ENCODE measurements around the gene FAM131A. TPM values are rescaled to one million over a fixed set of nuclear protein-coding genes. Genes with fewer than 3 reads are reported as not detected.
A peak's percentile ranks its signal among the peaks of the same experiment; 100 is the strongest.

Gene FAM131A
- total RNA-seq, 2 experiments from 2014 or later = 4.0 to 5.5 TPM

DNA sequence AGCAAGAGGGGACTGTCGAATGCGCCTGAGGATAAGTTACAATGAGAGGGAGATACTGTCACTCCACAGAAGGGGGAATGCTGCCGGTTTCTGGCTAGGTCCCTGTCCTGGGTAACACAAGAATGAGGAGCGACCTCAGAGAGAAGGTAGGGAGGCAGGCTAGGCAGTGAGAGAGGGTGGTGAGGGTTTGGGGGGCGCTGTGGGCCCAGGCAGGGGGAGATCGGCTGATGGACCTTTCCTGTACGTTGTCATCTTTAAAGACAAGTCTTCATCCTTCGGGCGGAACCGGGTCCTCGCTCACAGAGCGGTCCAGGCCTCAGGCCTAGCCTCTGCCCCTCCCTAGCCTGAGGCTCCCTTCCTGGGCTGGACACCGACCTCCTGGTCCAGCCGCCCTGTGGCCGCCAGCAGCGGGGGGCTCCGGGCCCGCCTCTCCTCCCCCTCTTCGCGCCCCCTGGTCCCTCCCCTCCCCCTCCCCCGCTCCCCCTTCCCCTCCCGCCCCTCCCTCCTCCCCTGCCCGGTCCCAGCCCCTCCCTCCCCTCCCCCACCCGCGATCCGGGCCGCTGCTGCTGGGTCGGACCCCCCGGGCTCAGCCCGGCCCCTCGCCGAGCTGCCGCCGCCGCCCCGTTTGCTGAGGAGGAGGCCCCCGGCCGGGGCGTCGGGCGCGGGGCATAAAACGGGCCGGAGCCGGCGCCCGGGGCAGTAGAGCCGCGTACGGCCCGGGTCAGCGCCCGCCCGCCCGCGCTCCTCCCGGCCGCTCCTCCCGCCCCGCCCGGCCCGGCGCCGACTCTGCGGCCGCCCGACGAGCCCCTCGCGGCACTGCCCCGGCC, 42.2 kb downstream of the FAM131A start, which contains the start of gene CHRD:
CHRD (plus strand) TSS at position 697 of the 827 bp plus-strand sequence. CDS start 265 bp downstream, outside the sequence.
- ATAC-seq (no peak), DNase-seq (no peak)
- H3K9me3 Mint-ChIP-seq = no peaks in the 10 kb centered on the region
- H3K27ac Mint-ChIP-seq = no peak within 1 kb of the TSS
- peaks cover 3% of the 10 kb centered on the region for H3K4me1 Mint-ChIP-seq (ENCODE audit: low read depth)
- no peak for TF ChIP-seq CTCF (IDR thresholded peaks at IDR 0.05)
- H3K27me3 Mint-ChIP-seq = peaks cover 50% of the 10 kb centered on the region
- intact Hi-C loops (cut with micrococcal nuclease) = no loop called here
- CTCF ChIA-PET = interaction anchor here (1.2 to 1.5 kb wide), 2 partner anchors 134 to 135 kb away, joined by 3 read pairs; no protein-coding TSS in a partner anchor
- POLR2A ChIA-PET = interaction anchor here (1.5 to 2.0 kb wide), 2 partner anchors 12 to 20 kb away, joined by 4 to 5 read pairs; no protein-coding TSS in a partner anchor
- H3K4me3 Mint-ChIP-seq = peak within 1 kb of the TSS; percentile 35
- H3K36me3 Mint-ChIP-seq (ENCODE audit: low read depth) = no peaks in the 10 kb centered on the region

DNA sequence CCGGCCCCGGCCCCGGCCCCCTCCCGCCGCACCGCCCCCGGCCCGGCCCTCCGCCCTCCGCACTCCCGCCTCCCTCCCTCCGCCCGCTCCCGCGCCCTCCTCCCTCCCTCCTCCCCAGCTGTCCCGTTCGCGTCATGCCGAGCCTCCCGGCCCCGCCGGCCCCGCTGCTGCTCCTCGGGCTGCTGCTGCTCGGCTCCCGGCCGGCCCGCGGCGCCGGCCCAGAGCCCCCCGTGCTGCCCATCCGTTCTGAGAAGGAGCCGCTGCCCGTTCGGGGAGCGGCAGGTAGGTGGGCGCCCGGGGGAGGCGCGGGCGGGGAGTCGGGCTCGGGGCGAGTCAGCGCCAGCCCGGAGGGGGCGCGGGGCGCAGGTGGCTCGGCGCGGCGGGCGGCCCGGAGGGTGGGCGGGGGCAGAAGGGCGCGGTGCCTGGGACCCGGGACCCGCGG, 42.8 kb downstream of the FAM131A start:
- Mint-ChIP-seq H3K36me3 (ENCODE audit: low read depth) (no peaks in the 10 kb centered on the region), H3K4me1 (ENCODE audit: low read depth) (peaks cover 3% of the 10 kb centered on the region), H3K4me3 (no peak overlapping the region), H3K27me3 (peaks cover 50% of the 10 kb centered on the region), H3K9me3 (no peaks in the 10 kb centered on the region), H3K27ac (no peak overlapping the region)
- TF ChIP-seq CTCF (IDR thresholded peaks at IDR 0.05) = no peak
- DNase-seq (peak; percentile 23), ATAC-seq (peak; percentile 37)
- CTCF ChIA-PET = interaction anchor here (1.5 to 2.3 kb wide), 2 partner anchors 8 to 134 kb away, joined by 3 to 12 read pairs; no protein-coding TSS in a partner anchor
- POLR2A ChIA-PET = interaction anchor here (1.5 to 2.0 kb wide), 2 partner anchors 12 to 21 kb away, joined by 4 to 5 read pairs; no protein-coding TSS in a partner anchor
- intact Hi-C loops (cut with micrococcal nuclease) = no loop called here

GRCh38 chr3:184380627-184381260, 43.3 kb downstream of the FAM131A start:
- CTCF ChIA-PET = interaction anchor here (1.5 to 2.3 kb wide), 2 partner anchors 9 to 133 kb away, joined by 3 to 12 read pairs; no protein-coding TSS in a partner anchor
- POLR2A ChIA-PET = interaction anchor here (1.5 to 2.0 kb wide), 2 partner anchors 13 to 22 kb away, joined by 4 to 5 read pairs; no protein-coding TSS in a partner anchor
- Mint-ChIP-seq H3K27me3 (peaks cover 52% of the 10 kb centered on the region), H3K4me3 (peak overlapping the region; percentile 35), H3K4me1 (ENCODE audit: low read depth) (peaks cover 3% of the 10 kb centered on the region), H3K9me3 (no peaks in the 10 kb centered on the region), H3K36me3 (ENCODE audit: low read depth) (no peaks in the 10 kb centered on the region), H3K27ac (no peak overlapping the region)
- no peak for TF ChIP-seq CTCF (IDR thresholded peaks at IDR 0.05)
- intact Hi-C loops (cut with micrococcal nuclease) = no loop called here
- ATAC-seq (peak; percentile 43), DNase-seq (no peak)

GRCh38 chr3:184381261-184382224, 44.1 kb downstream of the FAM131A start:
- peaks cover 52% of the 10 kb centered on the region for H3K27me3 Mint-ChIP-seq
- H3K4me1 Mint-ChIP-seq (ENCODE audit: low read depth) = peaks cover 3% of the 10 kb centered on the region
- no peaks in the 10 kb centered on the region for H3K9me3 Mint-ChIP-seq
- H3K27ac Mint-ChIP-seq = no peak overlapping the region
- ChIA-PET CTCF (interaction anchor here (1.5 to 2.3 kb wide), 2 partner anchors 10 to 133 kb away, joined by 3 to 12 read pairs; no protein-coding TSS in a partner anchor), POLR2A (interaction anchor here (0.6 to 2.0 kb wide), 3 partner anchors 14 to 32 kb away, joined by 3 to 5 read pairs (median 4); no protein-coding TSS in a partner anchor)
- no peak for TF ChIP-seq CTCF (IDR thresholded peaks at IDR 0.05)
- H3K36me3 Mint-ChIP-seq (ENCODE audit: low read depth) = no peaks in the 10 kb centered on the region
- intact Hi-C loops (cut with micrococcal nuclease) = no loop called here
- H3K4me3 Mint-ChIP-seq = peak overlapping the region; percentile 35
- peak; percentile 12 for ATAC-seq
- no peak for DNase-seq
